ENCODE measurements around the gene PRKAG2. TPM values are rescaled to one million over a fixed set of nuclear protein-coding genes. Genes with fewer than 3 reads are reported as not detected.
A peak's percentile ranks its signal among the peaks of the same experiment; 100 is the strongest.

The PRKAG2 gene
- total and polyA plus RNA-seq, 5 donors = 162 to 298 (median 181) TPM

GRCh38 chr7:151599401-151600227 is 277.3 kb downstream of the PRKAG2 start:
- H3K27ac ChIP-seq (ENCODE audit: low read length) = peak overlapping the region; percentile 69
- WGBS = 35% methylated on average over 10 of the region's 10 CpGs
- ATAC-seq (peak; percentile 82 to 85), DNase-seq (peak in 1 of 3 donors; percentile 52)
- H3K27me3 ChIP-seq (ENCODE audit: control insufficient read depth, insufficient read depth) = no peaks in the 10 kb centered on the region
- intact Hi-C loops (cut with DNase I) = no loop called here
- H3K9me3 ChIP-seq (ENCODE audit: control insufficient read depth, low read length) = no peaks in the 10 kb centered on the region
- H3K4me1 ChIP-seq (ENCODE audit: control insufficient read depth, insufficient read depth, low read length) = peaks cover 14% of the 10 kb centered on the region
- no peak overlapping the region for H3K4me3 ChIP-seq (ENCODE audit: low read length)

- Histone ChIP-seq H3K4me3 (ENCODE audit: low read length) (no peak overlapping the region), H3K9me3 (ENCODE audit: control insufficient read depth, low read length) (no peaks in the 10 kb centered on the region), H3K27ac (ENCODE audit: low read length) (no peak overlapping the region), H3K27me3 (ENCODE audit: control insufficient read depth, insufficient read depth) (no peaks in the 10 kb centered on the region), H3K4me1 (ENCODE audit: control insufficient read depth, insufficient read depth, low read length) (peaks cover 14% of the 10 kb centered on the region)
- 79% methylated on average over 7 of the region's 7 CpGs for WGBS
- DNase-seq (no peak), ATAC-seq (no peak)
- intact Hi-C loops (cut with DNase I) = no loop called here
Observed at GRCh38 chr7:151597541-151598444, 279.1 kb downstream of the PRKAG2 start.

DNA sequence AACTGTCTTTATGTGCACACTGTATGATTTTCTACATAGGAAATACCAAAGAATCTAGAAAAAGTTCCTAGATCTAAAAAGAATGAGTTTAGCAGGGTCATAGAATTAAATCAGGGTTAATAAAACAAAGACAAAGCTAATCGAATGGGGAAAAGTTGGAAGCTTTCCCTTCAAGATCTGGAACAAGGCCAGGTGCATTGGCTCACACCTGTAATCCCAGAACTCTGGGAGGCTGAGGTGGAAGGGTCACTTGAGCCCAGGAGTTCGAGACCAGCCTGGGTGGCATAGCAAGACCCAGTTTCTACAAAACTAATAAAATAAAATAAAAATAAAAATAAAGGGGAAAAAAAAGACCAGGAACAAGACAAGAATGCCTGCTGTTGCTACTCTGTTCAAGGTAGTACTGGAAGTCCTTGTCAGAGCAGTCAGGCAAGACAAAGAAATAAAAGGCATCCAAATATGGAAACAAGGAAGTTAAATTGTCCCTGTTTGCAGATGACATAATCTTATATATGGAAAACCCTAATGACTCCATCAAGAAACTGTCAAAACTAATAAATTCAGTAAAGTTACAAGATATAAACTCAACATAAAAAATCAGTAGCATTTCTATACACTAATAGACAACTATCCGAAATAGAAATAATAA is 281.1 kb downstream of the PRKAG2 start:
- DNase-seq (no peak), ATAC-seq (no peak)
- no peak overlapping the region for H3K4me3 ChIP-seq (ENCODE audit: low read length)
- H3K27me3 ChIP-seq (ENCODE audit: control insufficient read depth, insufficient read depth) = no peaks in the 10 kb centered on the region
- no peak overlapping the region for H3K27ac ChIP-seq (ENCODE audit: low read length)
- 65% methylated on average over 3 of the region's 3 CpGs for WGBS
- H3K4me1 ChIP-seq (ENCODE audit: control insufficient read depth, insufficient read depth, low read length) = peaks cover 8% of the 10 kb centered on the region
- intact Hi-C loops (cut with DNase I) = no loop called here
- H3K9me3 ChIP-seq (ENCODE audit: control insufficient read depth, low read length) = no peaks in the 10 kb centered on the region

GRCh38 chr7:151592868-151593486 is 283.9 kb downstream of the PRKAG2 start:
- intact Hi-C loops (cut with DNase I) = no loop called here
- ATAC-seq (no peak), DNase-seq (no peak)
- H3K27me3 ChIP-seq (ENCODE audit: control insufficient read depth, insufficient read depth) = no peaks in the 10 kb centered on the region
- H3K4me1 ChIP-seq (ENCODE audit: control insufficient read depth, insufficient read depth, low read length) = no peaks in the 10 kb centered on the region
- H3K27ac ChIP-seq (ENCODE audit: low read length) = no peak overlapping the region
- WGBS = 82% methylated on average over 12 of the region's 12 CpGs
- no peak overlapping the region for H3K4me3 ChIP-seq (ENCODE audit: low read length)
- no peaks in the 10 kb centered on the region for H3K9me3 ChIP-seq (ENCODE audit: control insufficient read depth, low read length)

DNA sequence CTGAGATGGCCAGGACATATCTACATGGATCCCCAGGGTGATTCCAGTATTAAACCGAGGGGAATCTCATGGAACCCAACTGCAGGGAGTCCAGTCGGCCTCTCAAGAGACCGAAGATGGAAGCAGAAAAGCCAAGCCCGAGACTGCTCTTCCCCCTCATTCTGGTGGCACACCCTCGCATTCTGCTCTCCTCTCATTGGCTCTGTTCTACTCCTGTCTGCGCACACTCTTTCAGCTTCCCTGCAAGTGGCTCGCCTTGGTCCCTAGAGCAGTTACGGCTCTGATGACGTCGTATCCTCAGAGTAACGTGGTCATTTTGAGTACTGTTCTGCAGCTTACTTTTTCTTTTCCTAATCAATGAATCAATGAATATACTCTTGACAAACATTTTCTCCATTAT is 284.6 kb downstream of the PRKAG2 start:
- Histone ChIP-seq H3K27me3 (ENCODE audit: control insufficient read depth, insufficient read depth) (no peaks in the 10 kb centered on the region), H3K9me3 (ENCODE audit: control insufficient read depth, low read length) (no peaks in the 10 kb centered on the region), H3K4me3 (ENCODE audit: low read length) (no peak overlapping the region), H3K27ac (ENCODE audit: low read length) (no peak overlapping the region), H3K4me1 (ENCODE audit: control insufficient read depth, insufficient read depth, low read length) (no peaks in the 10 kb centered on the region)
- 86% methylated on average over 11 of the region's 11 CpGs for WGBS
- DNase-seq (no peak), ATAC-seq (no peak)
- intact Hi-C loops (cut with DNase I) = no loop called here

- Histone ChIP-seq H3K27me3 (ENCODE audit: control insufficient read depth, insufficient read depth) (no peaks in the 10 kb centered on the region), H3K4me1 (ENCODE audit: control insufficient read depth, insufficient read depth, low read length) (no peaks in the 10 kb centered on the region), H3K27ac (ENCODE audit: low read length) (no peak overlapping the region), H3K9me3 (ENCODE audit: control insufficient read depth, low read length) (no peaks in the 10 kb centered on the region), H3K4me3 (ENCODE audit: low read length) (no peak overlapping the region)
- WGBS = 78% methylated on average over 14 of the region's 14 CpGs
- intact Hi-C loops (cut with DNase I) = no loop called here
- ATAC-seq = peak; percentile 4 to 6
- DNase-seq = no peak
Observed at GRCh38 chr7:151591866-151592265, 285.0 kb downstream of the PRKAG2 start.

- intact Hi-C loops (cut with DNase I) = no loop called here
- DNase-seq (no peak), ATAC-seq (peak; percentile 5 to 36)
- no peaks in the 10 kb centered on the region for H3K9me3 ChIP-seq (ENCODE audit: control insufficient read depth, low read length)
- H3K27me3 ChIP-seq (ENCODE audit: control insufficient read depth, insufficient read depth) = no peaks in the 10 kb centered on the region
- 70% methylated on average over 19 of the region's 19 CpGs for WGBS
- H3K4me1 ChIP-seq (ENCODE audit: control insufficient read depth, insufficient read depth, low read length) = no peaks in the 10 kb centered on the region
- peak overlapping the region; percentile 33 for H3K27ac ChIP-seq (ENCODE audit: low read length)
- H3K4me3 ChIP-seq (ENCODE audit: low read length) = no peak overlapping the region
Observed at GRCh38 chr7:151590850-151591771, 285.8 kb downstream of the PRKAG2 start.

DNA sequence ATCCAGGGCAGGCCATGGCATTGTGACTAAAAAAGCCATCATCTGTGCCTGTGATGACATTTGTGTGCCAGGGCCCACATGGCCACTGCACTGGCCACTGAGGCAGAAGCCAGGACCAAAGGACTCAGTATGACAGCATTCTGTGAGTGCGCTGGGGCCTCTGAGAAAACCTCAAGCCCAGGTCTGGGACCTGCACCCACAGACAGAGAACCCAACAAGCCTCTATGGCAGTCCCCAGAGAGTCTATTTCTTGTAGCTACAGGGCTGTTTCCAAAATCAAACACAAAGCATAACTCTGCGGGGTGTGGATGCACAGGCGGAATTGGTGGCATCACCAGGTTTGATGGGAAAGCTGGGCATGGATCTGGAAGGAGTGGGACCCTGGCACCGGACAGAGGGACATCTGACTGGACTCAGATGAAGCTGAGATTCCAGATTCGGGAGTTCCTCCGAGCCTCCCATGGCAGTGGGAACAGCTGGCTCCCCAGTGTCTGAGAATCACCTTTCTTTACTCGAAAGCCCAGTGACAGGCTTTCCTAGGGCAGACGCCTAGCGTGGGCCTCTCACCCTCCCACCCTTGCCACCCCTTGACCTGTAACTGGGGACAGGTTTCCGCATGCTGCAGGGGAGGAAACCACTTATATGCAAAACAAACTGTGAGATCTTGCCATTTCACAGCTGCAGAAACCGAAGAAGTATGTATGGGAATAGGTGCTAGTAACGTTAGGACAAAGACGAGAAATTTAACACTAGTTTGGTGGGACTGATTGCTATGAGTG is 286.7 kb downstream of the PRKAG2 start:
- Histone ChIP-seq H3K9me3 (ENCODE audit: control insufficient read depth, low read length) (no peaks in the 10 kb centered on the region), H3K4me3 (ENCODE audit: low read length) (no peak overlapping the region), H3K4me1 (ENCODE audit: control insufficient read depth, insufficient read depth, low read length) (no peaks in the 10 kb centered on the region), H3K27ac (ENCODE audit: low read length) (peak overlapping the region; percentile 33), H3K27me3 (ENCODE audit: control insufficient read depth, insufficient read depth) (no peaks in the 10 kb centered on the region)
- 75% methylated on average over 13 of the region's 13 CpGs for WGBS
- intact Hi-C loops (cut with DNase I) = no loop called here
- no peak for ATAC-seq
- no peak for DNase-seq

DNA sequence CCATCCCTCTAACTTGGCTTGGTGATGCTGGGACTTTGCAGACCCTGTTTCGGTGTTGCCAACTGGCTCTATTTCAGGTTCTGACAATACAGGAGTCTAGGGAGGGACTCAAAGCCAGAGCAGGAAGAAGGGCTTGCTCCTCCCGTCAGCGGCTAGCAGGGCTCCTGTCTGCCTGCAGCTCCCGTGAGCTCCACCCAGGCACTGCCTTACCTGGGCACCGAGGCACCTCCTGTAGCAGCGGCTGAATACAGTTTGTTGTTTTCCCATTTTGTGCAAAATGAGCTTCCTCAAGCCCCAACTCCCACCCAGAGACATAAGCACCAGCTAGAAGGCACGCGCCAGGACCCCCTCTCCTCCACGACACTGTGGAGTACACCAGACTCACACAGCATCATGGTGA is 287.9 kb downstream of the PRKAG2 start:
- 91% methylated on average over 9 of the region's 9 CpGs for WGBS

More for the DNA sequence above, 287.9 kb downstream of the PRKAG2 start:
- DNase-seq (no peak), ATAC-seq (no peak)
- intact Hi-C loops (cut with DNase I) = no loop called here
- Histone ChIP-seq H3K4me3 (ENCODE audit: low read length) (no peak overlapping the region), H3K9me3 (ENCODE audit: control insufficient read depth, low read length) (no peaks in the 10 kb centered on the region), H3K27me3 (ENCODE audit: control insufficient read depth, insufficient read depth) (no peaks in the 10 kb centered on the region), H3K4me1 (ENCODE audit: control insufficient read depth, insufficient read depth, low read length) (no peaks in the 10 kb centered on the region), H3K27ac (ENCODE audit: low read length) (no peak overlapping the region)

Data from right cardiac atrium (tissue), 5 donors.